ENCODE data around the gene CAPN8. TPM values are rescaled to one million over a fixed set of nuclear protein-coding genes. Genes with fewer than 3 reads are reported as not detected.

CAPN8 gene
- total RNA-seq, 4 donors from 2014 or later, result 55.4 to 273 (median 91.6) TPM

GRCh38 chr1:223618680-223619079 is 46.8 kb downstream of the CAPN8 start:
- no peaks in the 10 kb centered on the region for H3K4me1 ChIP-seq
- TF ChIP-seq CTCF (IDR thresholded peaks at IDR 0.05) (no peak), POLR2AphosphoS5 (IDR thresholded peaks at IDR 0.05) (no peak), EP300 (IDR thresholded peaks at IDR 0.05; ENCODE audit: low read depth) (no peak), POLR2A (IDR thresholded peaks at IDR 0.05) (no peak)
- H3K27ac ChIP-seq, result no peak overlapping the region
- WGBS, 2 donors (ENCODE audit: low coverage in 1 of 2), result 84% methylated on average over 5 of the region's 5 CpGs; no CpG with 5 or more reads in 1 of the 2 donors
- in situ Hi-C loops (cut with MboI; ENCODE audit: low pct_ligation_motif_present in 1 of 4, low pct_unique_long_range_greater_than_20kb in 1 of 4, low sequenced_read_pairs in 3 of 4) (no loop called here), intact Hi-C loops (cut with DNase I; ENCODE audit: low total_unique reads) (no loop called here)
- H3K27me3 ChIP-seq, result no peaks in the 10 kb centered on the region
- H3K36me3 ChIP-seq, result no peaks in the 10 kb centered on the region
- no peak overlapping the region for H3K4me3 ChIP-seq
- no peak for DNase-seq
- H3K9me3 ChIP-seq, result no peaks in the 10 kb centered on the region

GRCh38 chr1:223617323-223618070 is 48.0 kb downstream of the CAPN8 start:
- 66% methylated on average over 3 to 4 of the region's 4 CpGs for WGBS, 2 donors (ENCODE audit: low coverage in 1 of 2)

GRCh38 chr1:223616586-223616985 is 48.9 kb downstream of the CAPN8 start:
- Histone ChIP-seq H3K27ac (no peak overlapping the region), H3K4me1 (no peaks in the 10 kb centered on the region), H3K27me3 (no peaks in the 10 kb centered on the region), H3K36me3 (no peaks in the 10 kb centered on the region), H3K9me3 (no peaks in the 10 kb centered on the region), H3K4me3 (no peak overlapping the region)
- 85 to 93% methylated on average over 2 to 4 of the region's 4 CpGs for WGBS, 2 donors (ENCODE audit: low coverage in 1 of 2)
- intact Hi-C loops (cut with DNase I; ENCODE audit: low total_unique reads), result no loop called here
- in situ Hi-C loops (cut with MboI; ENCODE audit: low pct_ligation_motif_present in 1 of 4, low pct_unique_long_range_greater_than_20kb in 1 of 4, low sequenced_read_pairs in 3 of 4), result no loop called here
- TF ChIP-seq POLR2A (IDR thresholded peaks at IDR 0.05), result no peak
- TF ChIP-seq CTCF (IDR thresholded peaks at IDR 0.05), result no peak
- no peak for TF ChIP-seq POLR2AphosphoS5 (IDR thresholded peaks at IDR 0.05)
- no peak for TF ChIP-seq EP300 (IDR thresholded peaks at IDR 0.05; ENCODE audit: low read depth)
- DNase-seq, result no peak

More at GRCh38 chr1:223617323-223618070, 48.0 kb downstream of the CAPN8 start:
- no peak overlapping the region for H3K27ac ChIP-seq
- no peaks in the 10 kb centered on the region for H3K4me1 ChIP-seq
- no peaks in the 10 kb centered on the region for H3K9me3 ChIP-seq
- in situ Hi-C loops (cut with MboI; ENCODE audit: low pct_ligation_motif_present in 1 of 4, low pct_unique_long_range_greater_than_20kb in 1 of 4, low sequenced_read_pairs in 3 of 4) (no loop called here), intact Hi-C loops (cut with DNase I; ENCODE audit: low total_unique reads) (no loop called here)
- TF ChIP-seq CTCF (IDR thresholded peaks at IDR 0.05), result no peak
- TF ChIP-seq EP300 (IDR thresholded peaks at IDR 0.05; ENCODE audit: low read depth), result no peak
- TF ChIP-seq POLR2AphosphoS5 (IDR thresholded peaks at IDR 0.05), result no peak
- TF ChIP-seq POLR2A (IDR thresholded peaks at IDR 0.05), result no peak
- no peaks in the 10 kb centered on the region for H3K36me3 ChIP-seq
- H3K27me3 ChIP-seq, result no peaks in the 10 kb centered on the region
- no peak overlapping the region for H3K4me3 ChIP-seq
- no peak for DNase-seq

- TF ChIP-seq POLR2A (IDR thresholded peaks at IDR 0.05) (no peak), POLR2AphosphoS5 (IDR thresholded peaks at IDR 0.05) (no peak), EP300 (IDR thresholded peaks at IDR 0.05; ENCODE audit: low read depth) (no peak), CTCF (IDR thresholded peaks at IDR 0.05) (no peak)
- no peaks in the 10 kb centered on the region for H3K27me3 ChIP-seq
- WGBS, 2 donors (ENCODE audit: low coverage in 1 of 2), result 18% methylated on average over 1 of the region's 1 CpG; no CpG with 5 or more reads in 1 of the 2 donors
- in situ Hi-C loops (cut with MboI; ENCODE audit: low pct_ligation_motif_present in 1 of 4, low pct_unique_long_range_greater_than_20kb in 1 of 4, low sequenced_read_pairs in 3 of 4), result no loop called here
- intact Hi-C loops (cut with DNase I; ENCODE audit: low total_unique reads), result no loop called here
- DNase-seq, result no peak
- H3K36me3 ChIP-seq, result no peaks in the 10 kb centered on the region
- H3K9me3 ChIP-seq, result no peaks in the 10 kb centered on the region
- no peak overlapping the region for H3K4me3 ChIP-seq
- no peak overlapping the region for H3K27ac ChIP-seq
- H3K4me1 ChIP-seq, result no peaks in the 10 kb centered on the region
Observed at GRCh38 chr1:223611936-223612335, 53.6 kb downstream of the CAPN8 start.

All from transverse colon (tissue), 4 donors.